GM12891 (cell line): ENCODE measurements around the gene ETV4.

Experiments
- PAX5 ChIP-seq: IDR thresholded peaks from 2 replicates; pipeline ENCODE4 v1.6.1; 2011; ENCODE audit warnings: low read length, moderate library complexity, mild to moderate bottlenecking; ENCODE audit not compliant: insufficient read depth, severe bottlenecking
- POLR2A ChIP-seq: IDR thresholded peaks from 2 replicates; pipeline ENCODE4 v1.6.1; 2011; ENCODE audit warnings: low read depth, low read length, control low read depth
- POLR2AphosphoS5 ChIP-seq: IDR thresholded peaks from 2 replicates; pipeline ENCODE4 v1.6.1; 2011; ENCODE audit warnings: low read depth, low read length, control low read depth
- SPI1 ChIP-seq: IDR thresholded peaks from 2 replicates; pipeline ENCODE4 v1.6.1; 2011; ENCODE audit warnings: low read depth, low read length, control low read depth
- TAF1 ChIP-seq: IDR thresholded peaks from 2 replicates; pipeline ENCODE4 v1.6.1; 2011; ENCODE audit warnings: low read depth, low read length, control low read depth

DNA sequence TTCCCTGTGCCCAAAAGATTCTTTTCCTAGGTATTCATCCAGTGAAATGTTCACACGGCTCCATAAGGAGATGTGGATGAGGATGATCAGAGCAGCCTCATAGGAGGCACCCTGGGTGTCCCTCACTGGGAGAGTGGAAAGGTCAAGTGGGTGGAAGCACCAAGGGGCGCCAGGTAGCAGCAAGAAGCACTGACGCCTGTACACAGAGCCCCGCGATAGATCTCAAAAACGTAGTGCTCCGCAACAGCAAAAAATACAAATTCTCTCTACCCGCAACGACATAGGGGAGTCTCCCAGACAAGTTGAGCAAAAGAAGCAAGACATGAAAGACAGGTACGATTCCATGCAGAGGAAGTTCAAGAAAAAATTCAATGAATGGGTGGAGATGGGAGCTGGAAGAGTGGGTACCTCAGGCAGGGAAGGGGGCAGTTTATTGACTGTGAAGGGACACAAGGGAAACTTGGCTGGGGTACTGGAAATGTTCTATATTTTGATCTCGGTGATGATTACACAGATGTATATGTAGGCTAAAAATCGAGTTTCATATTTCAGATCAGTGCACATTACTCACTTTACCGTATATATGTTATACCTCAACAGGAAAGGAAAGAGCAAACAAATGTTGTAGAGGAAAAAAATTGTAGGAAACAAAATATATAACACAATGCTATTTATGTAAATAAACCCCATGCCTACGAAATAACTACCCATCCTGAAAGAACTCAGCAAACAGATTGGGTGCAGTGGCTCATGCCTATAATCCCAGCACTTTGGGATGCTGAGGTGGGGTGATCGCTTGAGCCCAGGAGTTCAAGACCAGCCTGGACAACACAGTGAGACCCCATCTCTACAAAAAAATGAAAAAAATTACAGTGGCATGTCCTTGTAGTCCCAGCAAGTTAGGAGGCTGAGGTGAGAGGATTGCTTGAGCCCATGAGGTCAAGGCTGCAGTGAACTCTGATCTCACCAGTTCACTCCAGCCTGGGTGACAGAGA is 17.8 kb upstream of the ETV4 start:
- no peak for TF ChIP-seq POLR2A
- TF ChIP-seq TAF1, result no peak
- no peak for TF ChIP-seq POLR2AphosphoS5
- no peak for TF ChIP-seq PAX5
- TF ChIP-seq SPI1, result no peak
